CD4-positive, alpha-beta T cell (primary cell): ENCODE results near the gene DRC3. TPM values are rescaled to one million over a fixed set of nuclear protein-coding genes. Genes with fewer than 3 reads are reported as not detected.

Source experiments
- ATAC-seq: fragments of 200-7000 bp; cut with Tn5 transposase; one replicate; pipeline ENCODE4 v1.10.0; 2022; ENCODE audit warnings: mild to moderate bottlenecking; ENCODE audit not compliant: poor library complexity
- CTCF ChIA-PET: fragments of 350-600 bp; sonication (Branson Sonifier 250); formaldehyde crosslinking; loops from one replicate; lab custom pipeline; 2021; ENCODE audit warnings: antibody characterized with exemption, inconsistent platforms; lab: Charles Lee
- POLR2A ChIA-PET: fragments of 350-600 bp; sonication (Branson Sonifier 250); formaldehyde crosslinking; loops from one replicate; lab custom pipeline; 2021; ENCODE audit warnings: antibody characterized with exemption, inconsistent platforms; lab: Charles Lee
- DNase-seq, 14 experiments: peaks; one replicate each; pipeline ENCODE4 v3.0.0-alpha.2; 2013 to 2020; ENCODE audit warnings: mixed read lengths in 2 of 14
- H3K27ac ChIP-seq, 2 donors: one replicate each; pipeline versions ENCODE4 v1.5.1 to v1.7.0; 2013; ENCODE audit warnings: low read length in 2 of 2, low read depth in 1 of 2, mild to moderate bottlenecking in 1 of 2
- H3K27me3 ChIP-seq, 2 experiments: 1 replicate in 1 of 2; 2 replicates in 1 of 2; pipeline versions ENCODE4 v1.6.1 to v1.7.0; 2013; ENCODE audit warnings: low read length in 2 of 2, control low read depth in 1 of 2, mild to moderate bottlenecking in 1 of 2, moderate library complexity in 1 of 2; ENCODE audit not compliant: insufficient read depth in 2 of 2, control insufficient read depth in 1 of 2
- H3K36me3 ChIP-seq: one replicate; pipeline ENCODE4 v1.6.1; 2013; ENCODE audit warnings: low read length, control low read depth; ENCODE audit not compliant: insufficient read depth
- H3K4me1 ChIP-seq: one replicate; pipeline ENCODE4 v1.6.1; 2013; ENCODE audit warnings: low read length, control low read depth; ENCODE audit not compliant: insufficient read depth
- H3K4me3 ChIP-seq: one replicate; pipeline ENCODE4 v1.5.1; 2013; ENCODE audit warnings: mild to moderate bottlenecking, low read length, moderate library complexity
- H3K9me3 ChIP-seq, 2 experiments: 1 replicate in 1 of 2; 2 replicates in 1 of 2; pipeline versions ENCODE4 v1.6.1 to v1.7.0; 2013; ENCODE audit warnings: low read length in 2 of 2, mild to moderate bottlenecking in 2 of 2, control low read depth in 1 of 2, moderate library complexity in 1 of 2; ENCODE audit not compliant: control insufficient read depth in 1 of 2, insufficient read depth in 1 of 2
- H3K27ac Mint-ChIP-seq: one replicate; pipeline ENCODE4 v1.8.0; 2020; ENCODE audit warnings: mixed read lengths
- H3K27me3 Mint-ChIP-seq: one replicate; pipeline ENCODE4 v1.8.0; 2021; ENCODE audit warnings: mixed read lengths
- H3K36me3 Mint-ChIP-seq: one replicate; pipeline ENCODE4 v1.8.0; 2021; ENCODE audit warnings: low read depth, mixed read lengths
- H3K4me1 Mint-ChIP-seq: one replicate; pipeline ENCODE4 v1.8.0; 2021; ENCODE audit warnings: low read depth, mixed read lengths
- H3K4me3 Mint-ChIP-seq: one replicate; pipeline ENCODE4 v1.8.0; 2020; ENCODE audit warnings: mild to moderate bottlenecking, mixed read lengths
- H3K9me3 Mint-ChIP-seq: one replicate; pipeline ENCODE4 v1.8.0; 2020; ENCODE audit warnings: mixed read lengths
- intact Hi-C, 2 experiments: fragments of 100-400 bp; cut with DNase I in 1 of 2; cut with micrococcal nuclease in 1 of 2; formaldehyde crosslinking; loops; one replicate each; pipeline versions ENCODE4 v1.15.1 to v1.9.0; 2023 to 2025; cut with DNase I, micrococcal nuclease
- total RNA-seq, 174 experiments: library from RNA in 2 of 174; stranded (reverse) in 2 of 174; gene quantifications; one replicate each; pipeline ENCODE4 v1.2.3 and lab custom pipeline; 2021 to 2026
- TF ChIP-seq, protein P1 (sequence below): fragments of 200-600 bp; IDR thresholded peaks from one replicate; pipeline ENCODE4 v1.8.0; 2022; ENCODE audit warnings: antibody characterized with exemption, mild to moderate bottlenecking

The DRC3 gene
- total RNA-seq, 2 experiments from 2014 or later = 0.11 TPM; not detected in 1

DNA sequence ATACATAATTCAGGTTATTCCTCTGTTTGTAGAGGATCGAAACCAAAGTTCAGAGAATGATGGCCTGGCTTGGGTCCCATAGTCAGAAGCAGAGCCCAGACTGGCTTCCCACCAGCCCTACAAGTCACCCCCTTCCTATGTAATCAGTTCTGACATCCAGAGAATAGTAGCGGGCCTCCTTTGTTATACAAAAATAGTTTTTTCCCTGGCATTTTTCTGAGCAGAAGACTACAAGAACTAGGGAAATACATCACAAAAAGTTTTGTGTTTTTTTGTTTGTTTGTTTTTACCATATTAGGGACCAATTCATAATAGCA is 47.1 kb downstream of the DRC3 start:
- Histone ChIP-seq H3K9me3 (no peaks in the 10 kb centered on the region), H3K4me3 (no peak overlapping the region), H3K27ac (no peak overlapping the region), H3K27me3 (no peaks in the 10 kb centered on the region), H3K4me1 (no peaks in the 10 kb centered on the region), H3K36me3 (peaks cover 38% of the 10 kb centered on the region)
- H3K27me3 Mint-ChIP-seq = no peaks in the 10 kb centered on the region
- peaks cover 54% of the 10 kb centered on the region for H3K36me3 Mint-ChIP-seq
- H3K9me3 Mint-ChIP-seq = no peaks in the 10 kb centered on the region
- ChIA-PET POLR2A (interaction anchor here (0.6 kb wide), 1 partner anchor 72 kb away, joined by 3 read pairs; no protein-coding TSS in a partner anchor), CTCF (interaction anchor here (0.7 kb wide), 1 partner anchor 523 kb away, joined by 5 read pairs; no protein-coding TSS in a partner anchor)
- TF ChIP-seq, protein P1, sequence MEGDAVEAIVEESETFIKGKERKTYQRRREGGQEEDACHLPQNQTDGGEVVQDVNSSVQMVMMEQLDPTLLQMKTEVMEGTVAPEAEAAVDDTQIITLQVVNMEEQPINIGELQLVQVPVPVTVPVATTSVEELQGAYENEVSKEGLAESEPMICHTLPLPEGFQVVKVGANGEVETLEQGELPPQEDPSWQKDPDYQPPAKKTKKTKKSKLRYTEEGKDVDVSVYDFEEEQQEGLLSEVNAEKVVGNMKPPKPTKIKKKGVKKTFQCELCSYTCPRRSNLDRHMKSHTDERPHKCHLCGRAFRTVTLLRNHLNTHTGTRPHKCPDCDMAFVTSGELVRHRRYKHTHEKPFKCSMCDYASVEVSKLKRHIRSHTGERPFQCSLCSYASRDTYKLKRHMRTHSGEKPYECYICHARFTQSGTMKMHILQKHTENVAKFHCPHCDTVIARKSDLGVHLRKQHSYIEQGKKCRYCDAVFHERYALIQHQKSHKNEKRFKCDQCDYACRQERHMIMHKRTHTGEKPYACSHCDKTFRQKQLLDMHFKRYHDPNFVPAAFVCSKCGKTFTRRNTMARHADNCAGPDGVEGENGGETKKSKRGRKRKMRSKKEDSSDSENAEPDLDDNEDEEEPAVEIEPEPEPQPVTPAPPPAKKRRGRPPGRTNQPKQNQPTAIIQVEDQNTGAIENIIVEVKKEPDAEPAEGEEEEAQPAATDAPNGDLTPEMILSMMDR = no peak
- no peak for ATAC-seq
- intact Hi-C loops = loop anchor here in 1 of 2 experiments (2.0 kb wide), 1 partner anchor 35 kb away; no protein-coding TSS in a partner anchor
- H3K27ac Mint-ChIP-seq = no peak overlapping the region
- no peak for DNase-seq
- H3K4me3 Mint-ChIP-seq = no peak overlapping the region
- H3K4me1 Mint-ChIP-seq = no peaks in the 10 kb centered on the region

DNA sequence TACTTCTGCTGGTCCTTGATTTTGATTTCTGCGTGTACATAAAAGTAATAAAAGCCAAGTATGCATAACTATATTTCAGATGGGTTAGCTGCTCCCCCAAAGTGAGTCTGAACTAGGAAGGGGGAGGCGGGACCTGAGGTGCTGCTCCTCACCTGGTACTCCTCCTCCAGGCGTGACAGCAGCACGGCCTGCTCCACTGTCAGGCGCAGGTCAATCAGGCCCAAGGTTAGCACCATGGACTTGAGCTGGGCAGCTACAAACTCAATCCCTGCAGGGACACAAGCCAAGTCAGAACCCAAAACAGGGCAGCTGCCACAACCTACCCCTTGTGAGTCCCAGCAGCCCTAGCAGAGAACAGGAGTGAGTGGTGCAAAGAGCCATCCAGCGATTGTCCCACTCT is 48.3 kb downstream of the DRC3 start:
- Mint-ChIP-seq H3K27me3 (no peaks in the 10 kb centered on the region), H3K36me3 (peaks cover 52% of the 10 kb centered on the region), H3K4me1 (no peaks in the 10 kb centered on the region), H3K9me3 (no peaks in the 10 kb centered on the region), H3K4me3 (no peak overlapping the region), H3K27ac (no peak overlapping the region)
- Histone ChIP-seq H3K4me3 (no peak overlapping the region), H3K27me3 (no peaks in the 10 kb centered on the region), H3K36me3 (peaks cover 31% of the 10 kb centered on the region), H3K4me1 (peaks cover 4% of the 10 kb centered on the region), H3K9me3 (no peaks in the 10 kb centered on the region), H3K27ac (no peak overlapping the region)
- TF ChIP-seq, protein P1 = no peak
- ChIA-PET CTCF (no interaction called here), POLR2A (no interaction called here)
- DNase-seq (no peak), ATAC-seq (no peak)
- intact Hi-C loops = no loop called here

DNA sequence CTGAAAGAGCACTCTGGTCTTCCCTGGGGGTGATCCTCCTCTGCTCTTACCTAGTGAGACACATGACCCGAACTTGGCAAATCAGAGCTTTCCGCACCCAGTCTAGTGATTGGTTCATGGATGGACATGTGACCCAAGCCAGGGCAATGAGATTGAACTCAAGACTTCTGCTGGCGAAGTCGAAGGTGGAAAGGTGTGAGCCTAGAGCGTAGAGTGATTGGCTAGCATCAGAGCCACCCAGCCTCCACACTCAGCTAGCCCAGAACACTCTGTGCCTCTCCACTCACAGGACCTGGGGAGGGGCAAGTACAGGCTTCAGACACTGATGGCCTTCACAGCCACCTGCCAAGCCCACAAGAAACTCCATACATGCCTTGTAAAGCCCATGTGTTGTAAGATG is 48.7 kb downstream of the DRC3 start:
- Histone ChIP-seq H3K4me1 (peaks cover 8% of the 10 kb centered on the region), H3K27ac (no peak overlapping the region), H3K9me3 (no peaks in the 10 kb centered on the region), H3K27me3 (no peaks in the 10 kb centered on the region), H3K36me3 (peaks cover 31% of the 10 kb centered on the region), H3K4me3 (no peak overlapping the region)
- ChIA-PET CTCF (no interaction called here), POLR2A (no interaction called here)
- Mint-ChIP-seq H3K9me3 (no peaks in the 10 kb centered on the region), H3K27me3 (no peaks in the 10 kb centered on the region), H3K36me3 (peaks cover 50% of the 10 kb centered on the region), H3K4me3 (no peak overlapping the region), H3K4me1 (no peaks in the 10 kb centered on the region), H3K27ac (no peak overlapping the region)
- intact Hi-C loops = no loop called here
- DNase-seq = no peak
- TF ChIP-seq, protein P1 = no peak
- no peak for ATAC-seq
